ENCODE measurements around the gene SPIRE2.
"Not testable (repeated sequence)": the region's sequence is repeated elsewhere in the genome, so short reads cannot be mapped to it uniquely, and the experiment has no call there.

Gene SPIRE2

GRCh38 chr16:89828199-89828869, at the start of gene SPIRE2:
Gene SPIRE2 (plus strand): TSS chr16:89828475. CDS start chr16:89828551, 76 bp downstream.
- TF ChIP-seq CTCF (IDR thresholded peaks at IDR 0.05; ENCODE audit: low read depth, low read length): no peak
- H3K4me3 ChIP-seq (ENCODE audit: low read depth, low read length): peak within 1 kb of the TSS; percentile 56

- H3K4me3 ChIP-seq (ENCODE audit: low read depth, low read length): no peak overlapping the region
- no peak for TF ChIP-seq CTCF (IDR thresholded peaks at IDR 0.05; ENCODE audit: low read depth, low read length)
Observed at GRCh38 chr16:89779231-89779908, 48.9 kb upstream of the SPIRE2 start.

- no peak overlapping the region for H3K4me3 ChIP-seq (ENCODE audit: low read depth, low read length)
- TF ChIP-seq CTCF (IDR thresholded peaks at IDR 0.05; ENCODE audit: low read depth, low read length): no peak
Observed at GRCh38 chr16:89779909-89780305, 48.4 kb upstream of the SPIRE2 start.

DNA sequence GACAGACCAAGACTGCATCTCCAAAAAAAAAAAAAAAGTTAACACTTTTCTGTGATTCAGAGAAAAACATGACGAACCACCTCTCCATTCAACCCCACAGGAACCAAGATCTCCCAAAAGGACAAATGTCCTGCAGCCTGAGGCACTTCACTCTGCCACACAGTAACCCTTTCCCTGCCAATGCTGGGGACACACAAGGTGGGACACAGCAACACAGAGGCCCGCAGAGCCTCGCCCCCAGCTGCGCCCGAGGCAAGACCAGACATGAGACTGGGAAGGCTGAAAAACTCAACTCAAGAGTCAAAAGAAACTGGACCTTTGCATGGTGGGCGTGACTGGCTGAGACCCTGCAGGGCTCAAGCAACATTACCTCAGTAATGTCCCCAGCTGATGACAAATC, 45.8 kb upstream of the SPIRE2 start:
- no peak for TF ChIP-seq CTCF (IDR thresholded peaks at IDR 0.05; ENCODE audit: low read depth, low read length)
- H3K4me3 ChIP-seq (ENCODE audit: low read depth, low read length): no peak overlapping the region

- not testable (repeated sequence) for H3K4me3 ChIP-seq (ENCODE audit: low read depth, low read length)
Observed at GRCh38 chr16:89783952-89784351, 44.3 kb upstream of the SPIRE2 start.

GRCh38 chr16:89784406-89784805, 43.9 kb upstream of the SPIRE2 start:
- no peak for TF ChIP-seq CTCF (IDR thresholded peaks at IDR 0.05; ENCODE audit: low read depth, low read length)
- no peak overlapping the region for H3K4me3 ChIP-seq (ENCODE audit: low read depth, low read length)

DNA sequence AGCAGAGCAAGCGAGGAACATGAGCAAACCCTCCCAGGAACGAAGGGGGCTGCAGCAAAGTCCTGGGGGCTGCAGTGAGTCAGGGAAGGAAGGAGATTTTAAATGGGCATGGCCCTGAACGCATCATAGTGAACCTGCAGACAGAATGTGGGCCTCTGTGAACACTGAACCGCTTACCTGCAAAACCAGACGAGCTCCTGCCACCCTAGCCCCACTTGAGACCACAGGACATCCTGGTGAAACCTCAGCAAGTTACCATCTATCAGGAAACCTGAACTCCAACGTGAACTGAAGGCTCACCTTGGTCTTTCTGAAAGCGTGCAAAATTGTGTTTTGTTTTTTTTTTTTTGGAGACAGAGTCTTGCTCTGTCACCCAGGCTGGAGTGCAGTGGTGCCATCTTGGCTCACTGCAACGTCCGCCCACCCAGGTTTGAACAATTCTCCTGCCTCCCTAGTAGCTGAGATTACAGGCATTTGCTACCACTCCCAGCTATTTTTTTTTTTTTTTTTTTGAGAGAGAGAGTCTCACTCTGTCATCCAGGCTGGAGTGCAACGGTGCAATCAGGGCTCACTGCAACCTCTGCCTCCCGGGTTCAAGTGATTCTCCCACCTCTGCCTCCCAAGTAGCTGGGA, 42.6 kb upstream of the SPIRE2 start:
- no peak overlapping the region for H3K4me3 ChIP-seq (ENCODE audit: low read depth, low read length)
- no peak for TF ChIP-seq CTCF (IDR thresholded peaks at IDR 0.05; ENCODE audit: low read depth, low read length)
